Measurements from ENCODE around the gene PSG2.
A peak's percentile ranks its signal among the peaks of the same experiment; 100 is the strongest.
"Not testable (repeated sequence)": the region's sequence is repeated elsewhere in the genome, so short reads cannot be mapped to it uniquely, and the experiment has no call there.

Gene PSG2

DNA sequence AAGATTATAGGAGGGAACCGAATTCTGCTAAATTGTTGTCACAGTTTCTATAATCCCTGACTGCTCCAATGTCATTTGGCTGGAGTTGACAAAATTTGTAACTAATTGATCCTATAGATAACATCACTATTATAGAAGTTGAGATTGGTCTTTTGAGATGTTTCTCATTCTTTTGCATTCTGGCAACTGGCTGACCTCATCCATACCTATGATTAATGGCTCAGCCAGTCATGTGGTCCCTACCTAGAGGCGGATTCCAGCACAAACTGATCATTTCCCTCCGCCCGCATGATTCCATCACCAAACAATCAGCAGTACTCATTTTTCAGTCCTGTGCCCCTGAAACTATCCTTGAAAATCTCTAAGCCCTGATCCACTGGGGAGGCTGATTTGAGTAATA, 4.2 kb downstream of the PSG2 start:
- TF ChIP-seq, protein P1, sequence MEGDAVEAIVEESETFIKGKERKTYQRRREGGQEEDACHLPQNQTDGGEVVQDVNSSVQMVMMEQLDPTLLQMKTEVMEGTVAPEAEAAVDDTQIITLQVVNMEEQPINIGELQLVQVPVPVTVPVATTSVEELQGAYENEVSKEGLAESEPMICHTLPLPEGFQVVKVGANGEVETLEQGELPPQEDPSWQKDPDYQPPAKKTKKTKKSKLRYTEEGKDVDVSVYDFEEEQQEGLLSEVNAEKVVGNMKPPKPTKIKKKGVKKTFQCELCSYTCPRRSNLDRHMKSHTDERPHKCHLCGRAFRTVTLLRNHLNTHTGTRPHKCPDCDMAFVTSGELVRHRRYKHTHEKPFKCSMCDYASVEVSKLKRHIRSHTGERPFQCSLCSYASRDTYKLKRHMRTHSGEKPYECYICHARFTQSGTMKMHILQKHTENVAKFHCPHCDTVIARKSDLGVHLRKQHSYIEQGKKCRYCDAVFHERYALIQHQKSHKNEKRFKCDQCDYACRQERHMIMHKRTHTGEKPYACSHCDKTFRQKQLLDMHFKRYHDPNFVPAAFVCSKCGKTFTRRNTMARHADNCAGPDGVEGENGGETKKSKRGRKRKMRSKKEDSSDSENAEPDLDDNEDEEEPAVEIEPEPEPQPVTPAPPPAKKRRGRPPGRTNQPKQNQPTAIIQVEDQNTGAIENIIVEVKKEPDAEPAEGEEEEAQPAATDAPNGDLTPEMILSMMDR (conservative IDR thresholded peaks at IDR 0.05; ENCODE audit: low read length) = no peak
- DNase-seq (ENCODE audit: low read depth) = peak; percentile 88
- H3K4me3 ChIP-seq (ENCODE audit: low read length) = no peak overlapping the region

DNA sequence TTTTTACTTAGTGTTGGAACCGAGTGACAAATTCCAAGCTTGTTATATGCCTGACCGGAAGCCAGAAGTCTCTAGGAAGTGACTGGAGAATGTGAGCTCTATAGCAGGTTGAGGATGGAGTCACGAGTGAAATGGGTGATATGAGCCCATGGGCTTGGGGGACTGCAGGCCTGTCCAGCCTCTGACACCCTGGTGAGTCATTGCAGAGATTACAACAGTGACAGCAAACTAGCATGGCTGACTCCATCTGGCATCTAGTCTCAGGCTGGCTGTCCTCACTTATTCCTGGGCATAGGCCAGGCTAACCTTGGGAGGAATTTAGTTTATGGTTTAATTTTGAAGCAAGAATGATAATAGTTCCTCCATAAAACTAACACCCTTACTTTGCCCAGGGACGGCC, 4.6 kb downstream of the PSG2 start:
- H3K4me3 ChIP-seq (ENCODE audit: low read length) = not testable (repeated sequence)
- DNase-seq (ENCODE audit: low read depth) = peak; percentile 92

DNA sequence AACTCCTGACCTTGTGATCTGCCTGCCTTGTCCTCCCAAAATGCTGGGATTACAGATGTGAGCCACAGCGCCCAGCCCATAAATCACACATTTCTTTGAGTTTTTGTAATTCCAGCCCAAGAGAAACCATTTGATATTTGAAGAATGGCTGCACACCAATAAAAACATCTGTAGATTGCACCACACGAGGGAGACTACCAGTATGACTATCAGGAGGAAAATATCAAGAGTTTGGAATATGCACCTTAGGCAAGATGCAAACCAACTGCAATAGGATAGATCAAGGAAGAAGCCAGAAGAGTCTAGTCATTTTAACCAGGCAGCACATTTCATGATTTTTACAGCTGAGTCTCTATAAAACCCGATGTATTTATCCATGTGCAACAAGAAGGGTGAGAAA, 20.1 kb downstream of the PSG2 start:
- H3K4me3 ChIP-seq (ENCODE audit: low read length) = not testable (repeated sequence)
- DNase-seq (ENCODE audit: low read depth) = peak; percentile 45

DNA sequence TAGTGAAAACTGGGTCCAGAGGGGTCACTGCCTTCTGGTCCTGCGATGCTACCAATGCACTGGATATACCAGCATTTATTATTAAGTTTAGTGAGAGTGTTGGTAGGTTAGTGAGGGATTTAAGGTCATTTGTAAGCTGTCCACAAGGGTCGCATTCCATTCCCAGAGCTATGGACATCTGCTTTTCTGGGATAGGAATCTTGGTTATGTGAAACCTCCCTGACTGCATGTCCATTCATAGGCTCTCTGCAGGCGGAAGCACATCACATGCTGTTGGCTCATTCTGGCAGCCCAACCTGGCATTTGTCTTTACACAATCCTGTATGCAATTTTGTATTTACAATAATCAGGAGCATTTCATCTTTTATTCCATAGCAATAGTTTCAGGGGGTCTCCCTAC, 21.2 kb downstream of the PSG2 start:
- peak; percentile 75 for DNase-seq (ENCODE audit: low read depth)
- H3K4me3 ChIP-seq (ENCODE audit: low read length) = not testable (repeated sequence)

DNA sequence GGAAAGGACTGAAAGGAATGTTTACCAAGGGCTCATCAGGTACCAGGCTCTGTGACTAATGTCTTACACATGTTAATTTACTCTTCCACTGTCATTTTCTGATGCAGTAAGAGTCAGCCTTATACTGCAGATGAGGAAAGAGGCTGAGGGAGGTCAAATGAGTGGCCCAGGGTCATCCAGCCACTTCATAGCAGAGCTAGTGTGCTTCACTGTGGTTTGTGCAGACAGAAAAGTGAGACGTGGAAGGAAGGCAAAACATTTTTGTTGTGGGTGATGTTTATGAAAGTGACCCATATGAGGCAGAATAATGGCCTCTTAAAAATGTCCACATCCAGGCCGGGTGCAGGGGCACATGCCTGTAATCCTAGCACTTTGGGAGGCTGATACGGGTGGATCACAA, 22.2 kb downstream of the PSG2 start:
- H3K4me3 ChIP-seq (ENCODE audit: low read length) = not testable (repeated sequence)
- peak; percentile 66 for DNase-seq (ENCODE audit: low read depth)

DNA sequence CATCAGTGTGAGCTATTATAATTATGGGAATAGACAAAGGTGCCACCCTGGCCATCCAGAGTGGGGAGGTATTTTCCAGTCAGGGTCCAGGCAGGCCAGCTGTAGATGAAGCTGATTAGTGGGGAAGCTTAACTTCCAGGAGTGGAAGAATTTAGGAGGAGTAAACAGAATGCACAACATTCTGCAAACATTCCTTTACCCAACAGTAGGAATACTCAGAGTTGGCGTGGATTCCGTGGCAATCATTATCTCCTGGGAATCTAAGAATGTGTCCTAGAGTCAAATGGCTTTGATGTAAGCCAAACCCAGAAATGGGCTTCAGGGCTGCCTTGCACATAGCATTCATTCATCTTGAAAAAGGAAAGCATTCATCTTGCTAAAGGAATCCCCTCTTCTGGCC, 23.0 kb downstream of the PSG2 start:
- H3K4me3 ChIP-seq (ENCODE audit: low read length) = not testable (repeated sequence)
- peak; percentile 69 for DNase-seq (ENCODE audit: low read depth)

DNA sequence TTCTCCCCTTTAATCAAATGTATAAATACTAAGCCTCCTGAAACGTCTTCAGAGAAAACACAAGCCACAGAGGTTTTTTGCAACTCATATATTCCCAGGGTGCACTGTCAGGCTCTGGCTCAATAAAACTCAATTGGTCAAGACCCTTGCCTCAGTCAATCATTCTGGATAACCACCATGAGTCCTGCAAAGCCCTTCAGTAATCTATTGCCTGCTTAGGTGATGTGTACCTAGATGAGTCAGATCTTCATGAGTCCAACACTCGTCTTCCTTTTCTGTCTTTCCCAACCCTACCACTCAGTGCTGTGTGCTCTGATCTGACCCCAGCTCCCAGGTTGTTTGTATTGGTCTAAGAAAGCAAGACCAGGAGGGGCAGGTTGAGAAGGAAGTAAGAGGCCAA, 24.1 kb downstream of the PSG2 start:
- not testable (repeated sequence) for H3K4me3 ChIP-seq (ENCODE audit: low read length); DNase-seq (ENCODE audit: low read depth)

DNA sequence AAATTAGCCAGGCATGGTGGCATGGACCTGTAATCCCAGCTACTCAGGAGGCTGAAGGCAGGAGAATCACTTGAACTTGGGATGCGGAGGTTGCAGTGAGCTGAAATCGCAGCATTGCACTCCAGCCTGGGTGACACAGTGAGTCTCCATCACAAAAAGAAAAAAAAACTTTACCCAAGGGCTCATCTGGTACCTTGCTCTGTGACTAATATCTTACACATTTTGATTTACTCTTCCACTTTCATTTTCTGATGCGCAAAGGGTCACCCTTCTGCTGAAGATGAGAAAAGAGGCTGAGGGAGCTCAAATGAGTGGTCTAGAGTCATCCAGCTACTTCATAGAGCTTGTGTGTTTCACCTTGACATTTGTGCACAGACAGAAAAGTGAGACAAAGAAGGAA, 34.5 kb downstream of the PSG2 start:
- H3K4me3 ChIP-seq (ENCODE audit: low read length); DNase-seq (ENCODE audit: low read depth): not testable (repeated sequence)

DNA sequence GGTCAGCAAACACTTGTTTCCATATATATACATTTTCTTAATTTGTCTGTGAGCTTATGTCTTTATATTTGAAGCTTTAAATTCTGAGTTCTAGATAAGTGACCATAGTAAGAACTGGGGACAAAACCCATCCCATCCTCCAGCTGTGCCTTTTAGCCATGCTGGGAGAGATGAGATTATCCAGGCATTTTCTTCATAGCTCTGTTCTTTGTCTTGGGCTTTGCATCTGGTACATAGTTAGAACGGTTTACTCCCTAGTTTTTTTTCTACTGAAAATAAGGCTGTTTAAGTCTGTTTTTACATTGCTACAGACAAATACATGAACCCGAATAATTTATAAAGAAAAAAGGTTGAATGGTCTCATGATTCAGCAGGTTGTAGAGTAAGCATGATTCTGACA, 35.9 kb downstream of the PSG2 start:
- H3K4me3 ChIP-seq (ENCODE audit: low read length); DNase-seq (ENCODE audit: low read depth): not testable (repeated sequence)

DNA sequence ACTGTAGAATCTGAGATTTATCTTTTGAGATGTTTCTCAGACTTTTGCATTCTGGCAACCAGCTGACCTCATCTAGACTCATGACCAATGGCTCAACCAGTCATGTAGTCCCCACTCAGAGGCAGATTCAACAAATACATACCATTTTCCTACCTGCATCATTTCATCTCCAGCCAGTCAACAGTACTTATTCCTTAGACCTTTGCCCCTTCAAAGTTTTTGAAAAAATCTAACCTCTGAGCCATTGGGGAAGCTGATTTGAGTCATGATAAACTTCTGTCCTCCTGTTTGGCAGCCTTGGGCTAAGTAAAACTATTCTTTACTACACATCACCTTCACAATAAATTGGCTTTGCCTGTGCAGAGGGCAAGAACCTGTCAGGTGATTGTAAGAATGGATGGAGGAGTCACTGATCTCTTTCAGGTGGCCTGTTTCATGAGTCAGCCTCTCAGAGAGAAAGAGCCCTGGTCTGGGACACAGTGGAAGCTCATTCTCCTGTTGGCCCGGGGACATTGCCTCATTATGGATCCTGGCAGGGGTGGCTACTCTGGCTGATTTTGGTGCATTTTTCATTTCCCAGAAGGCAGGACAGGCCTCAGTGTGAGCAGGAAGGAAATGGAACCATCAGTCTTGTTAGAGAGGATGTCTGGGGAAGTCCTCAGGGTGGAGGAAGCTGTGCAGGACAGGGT, 38.9 kb downstream of the PSG2 start:
- DNase-seq (ENCODE audit: low read depth); H3K4me3 ChIP-seq (ENCODE audit: low read length): not testable (repeated sequence)

DNA sequence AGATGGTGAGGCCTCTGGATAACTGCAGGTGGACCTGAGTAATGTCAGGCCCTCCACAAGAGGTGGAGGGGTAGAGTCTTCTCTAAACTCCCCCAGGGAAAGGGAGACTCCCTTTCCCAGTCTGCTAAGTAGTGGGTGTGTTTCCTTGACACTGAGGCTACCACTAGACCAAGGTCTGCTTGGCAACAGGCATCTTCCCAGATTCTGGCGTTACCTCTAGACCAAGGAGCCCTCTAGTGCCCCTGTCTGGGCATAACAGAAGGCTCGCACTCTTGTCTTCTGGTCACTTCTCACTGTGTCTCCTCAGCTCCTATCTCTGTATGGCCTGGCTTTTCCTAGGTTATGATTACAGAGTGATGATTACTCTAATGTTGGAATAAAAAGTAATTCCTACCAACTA, 50.9 kb downstream of the PSG2 start:
- DNase-seq (ENCODE audit: low read depth) = peak; percentile 59
- H3K4me3 ChIP-seq (ENCODE audit: low read length) = not testable (repeated sequence)
- TF ChIP-seq, protein P1 (conservative IDR thresholded peaks at IDR 0.05; ENCODE audit: low read length) = peak; percentile 52

DNA sequence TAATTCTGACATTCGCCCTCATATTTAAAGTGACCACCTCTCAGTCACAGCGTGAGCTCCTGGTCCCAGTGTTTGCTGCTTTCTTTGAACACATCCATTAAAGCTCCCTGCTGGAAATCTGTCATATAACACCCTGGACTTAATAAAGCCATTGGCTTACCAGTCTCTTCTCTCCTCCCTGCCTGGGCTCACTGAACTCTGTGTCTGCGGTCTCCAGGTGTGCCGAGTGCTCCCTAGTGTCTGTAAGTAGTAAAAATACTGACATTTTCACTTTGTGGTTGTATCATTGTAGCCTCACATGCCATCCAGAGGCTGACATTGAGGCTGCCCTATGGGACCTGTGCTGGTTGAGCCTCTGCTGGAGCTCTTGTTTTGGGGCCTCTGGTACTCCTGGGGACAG, 53.6 kb downstream of the PSG2 start:
- no peak for DNase-seq (ENCODE audit: low read depth)
- no peak overlapping the region for H3K4me3 ChIP-seq (ENCODE audit: low read length)
- TF ChIP-seq, protein P1 (conservative IDR thresholded peaks at IDR 0.05; ENCODE audit: low read length) = no peak
